ENCODE measurements around the gene GAP43.

DNA sequence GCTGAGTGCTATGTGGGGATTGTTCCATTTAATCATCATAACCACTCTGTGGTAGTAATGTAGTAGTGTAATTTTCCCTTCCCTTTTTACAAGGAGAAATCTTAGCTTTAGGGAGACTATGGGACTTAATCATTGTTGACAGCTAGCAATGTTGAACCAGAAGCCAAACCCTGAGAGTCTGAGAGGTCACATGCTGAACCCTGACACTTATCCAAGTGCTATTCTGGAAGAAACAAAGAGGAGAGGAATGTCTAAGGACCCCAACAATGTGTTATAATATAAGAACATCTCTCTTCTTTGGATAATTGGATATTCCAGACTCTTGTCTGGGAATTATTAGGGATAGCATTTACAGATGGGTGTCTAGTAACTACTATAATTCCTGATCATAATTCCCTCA lies 58.4 kb downstream of the GAP43 start:
- TF ChIP-seq, protein P1, sequence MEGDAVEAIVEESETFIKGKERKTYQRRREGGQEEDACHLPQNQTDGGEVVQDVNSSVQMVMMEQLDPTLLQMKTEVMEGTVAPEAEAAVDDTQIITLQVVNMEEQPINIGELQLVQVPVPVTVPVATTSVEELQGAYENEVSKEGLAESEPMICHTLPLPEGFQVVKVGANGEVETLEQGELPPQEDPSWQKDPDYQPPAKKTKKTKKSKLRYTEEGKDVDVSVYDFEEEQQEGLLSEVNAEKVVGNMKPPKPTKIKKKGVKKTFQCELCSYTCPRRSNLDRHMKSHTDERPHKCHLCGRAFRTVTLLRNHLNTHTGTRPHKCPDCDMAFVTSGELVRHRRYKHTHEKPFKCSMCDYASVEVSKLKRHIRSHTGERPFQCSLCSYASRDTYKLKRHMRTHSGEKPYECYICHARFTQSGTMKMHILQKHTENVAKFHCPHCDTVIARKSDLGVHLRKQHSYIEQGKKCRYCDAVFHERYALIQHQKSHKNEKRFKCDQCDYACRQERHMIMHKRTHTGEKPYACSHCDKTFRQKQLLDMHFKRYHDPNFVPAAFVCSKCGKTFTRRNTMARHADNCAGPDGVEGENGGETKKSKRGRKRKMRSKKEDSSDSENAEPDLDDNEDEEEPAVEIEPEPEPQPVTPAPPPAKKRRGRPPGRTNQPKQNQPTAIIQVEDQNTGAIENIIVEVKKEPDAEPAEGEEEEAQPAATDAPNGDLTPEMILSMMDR (IDR thresholded peaks at IDR 0.05): no peak
- TF ChIP-seq POLR2AphosphoS5 (IDR thresholded peaks at IDR 0.05): no peak
- TF ChIP-seq POLR2A (IDR thresholded peaks at IDR 0.05): no peak
- no peak for TF ChIP-seq EP300 (IDR thresholded peaks at IDR 0.05)
